Measurements from ENCODE around the gene ETFBKMT.

The ETFBKMT gene, protein sequence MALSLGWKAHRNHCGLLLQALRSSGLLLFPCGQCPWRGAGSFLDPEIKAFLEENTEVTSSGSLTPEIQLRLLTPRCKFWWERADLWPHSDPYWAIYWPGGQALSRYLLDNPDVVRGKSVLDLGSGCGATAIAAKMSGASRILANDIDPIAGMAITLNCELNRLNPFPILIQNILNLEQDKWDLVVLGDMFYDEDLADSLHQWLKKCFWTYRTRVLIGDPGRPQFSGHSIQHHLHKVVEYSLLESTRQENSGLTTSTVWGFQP

DNA sequence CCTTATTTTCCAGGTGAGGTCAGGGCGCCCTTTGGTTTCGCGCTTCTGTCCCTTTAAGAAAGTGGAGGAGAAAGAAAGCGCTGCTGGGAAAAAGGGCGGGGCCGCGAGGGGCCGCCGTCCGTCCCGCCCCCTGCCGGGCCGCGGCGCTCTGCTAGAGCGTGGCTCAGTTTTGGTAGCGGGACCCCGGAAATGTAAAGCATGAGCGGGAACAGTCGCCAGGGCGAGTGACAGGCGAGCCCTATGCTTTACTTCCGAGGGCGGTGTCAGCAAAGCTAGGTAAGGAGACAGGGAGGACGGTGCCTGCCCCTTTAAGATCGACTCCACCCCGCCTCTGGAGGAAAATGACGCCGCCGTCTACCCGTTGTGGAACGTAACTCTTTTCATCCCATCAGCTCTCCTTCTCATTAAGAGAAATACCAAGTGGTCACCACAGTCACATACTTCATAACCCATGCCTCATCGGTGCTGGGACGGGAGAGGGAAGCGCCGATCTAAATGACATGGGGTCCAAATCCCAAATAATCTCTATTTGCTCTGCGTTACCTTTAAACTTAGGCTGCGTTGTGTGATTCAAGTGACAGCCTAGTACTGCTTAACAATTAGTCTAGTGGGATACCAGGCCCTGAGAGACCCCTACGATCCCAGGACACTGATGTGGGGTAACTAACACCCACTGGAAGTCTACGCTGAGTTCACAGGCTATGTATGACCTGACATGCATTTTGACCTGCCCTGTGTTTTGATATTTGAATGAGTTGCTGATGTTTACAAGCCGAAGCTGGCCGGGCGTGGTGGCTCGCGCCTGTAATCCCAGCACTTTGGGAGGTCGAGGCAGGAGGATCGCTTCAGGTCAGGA lies at the start of gene ETFBKMT:
ETFBKMT (plus strand) TSS at position 602 of the 856 bp plus-strand sequence. CDS start 2,266 bp downstream, outside the sequence.
- peak; percentile 68 for DNase-seq (ENCODE audit: low read depth, low spot score)
- peak within 1 kb of the TSS; percentile 93 for H3K27ac ChIP-seq

DNA sequence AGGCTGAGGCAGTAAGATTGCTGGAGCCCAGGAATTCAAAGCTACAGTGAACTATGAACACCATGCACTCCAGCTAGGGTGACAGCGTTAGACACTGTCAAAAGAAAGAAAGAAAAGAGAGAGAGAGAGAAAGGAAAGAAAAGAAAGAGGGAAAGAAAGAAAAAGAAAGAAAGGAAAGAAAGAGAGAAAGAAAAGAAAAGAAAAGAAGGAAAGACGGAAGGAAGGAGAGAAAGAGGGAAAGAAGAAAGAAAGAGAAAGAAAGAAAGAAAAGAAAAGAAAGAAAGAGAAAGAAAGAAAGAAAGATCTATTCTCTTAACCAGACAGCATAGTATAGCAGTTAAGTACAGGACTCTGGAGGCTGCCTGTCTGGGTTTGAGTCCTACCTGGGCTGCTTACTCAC lies 46.7 kb upstream of the ETFBKMT start:
- H3K27ac ChIP-seq = no peak overlapping the region
- DNase-seq (ENCODE audit: low read depth, low spot score) = no peak

DNA sequence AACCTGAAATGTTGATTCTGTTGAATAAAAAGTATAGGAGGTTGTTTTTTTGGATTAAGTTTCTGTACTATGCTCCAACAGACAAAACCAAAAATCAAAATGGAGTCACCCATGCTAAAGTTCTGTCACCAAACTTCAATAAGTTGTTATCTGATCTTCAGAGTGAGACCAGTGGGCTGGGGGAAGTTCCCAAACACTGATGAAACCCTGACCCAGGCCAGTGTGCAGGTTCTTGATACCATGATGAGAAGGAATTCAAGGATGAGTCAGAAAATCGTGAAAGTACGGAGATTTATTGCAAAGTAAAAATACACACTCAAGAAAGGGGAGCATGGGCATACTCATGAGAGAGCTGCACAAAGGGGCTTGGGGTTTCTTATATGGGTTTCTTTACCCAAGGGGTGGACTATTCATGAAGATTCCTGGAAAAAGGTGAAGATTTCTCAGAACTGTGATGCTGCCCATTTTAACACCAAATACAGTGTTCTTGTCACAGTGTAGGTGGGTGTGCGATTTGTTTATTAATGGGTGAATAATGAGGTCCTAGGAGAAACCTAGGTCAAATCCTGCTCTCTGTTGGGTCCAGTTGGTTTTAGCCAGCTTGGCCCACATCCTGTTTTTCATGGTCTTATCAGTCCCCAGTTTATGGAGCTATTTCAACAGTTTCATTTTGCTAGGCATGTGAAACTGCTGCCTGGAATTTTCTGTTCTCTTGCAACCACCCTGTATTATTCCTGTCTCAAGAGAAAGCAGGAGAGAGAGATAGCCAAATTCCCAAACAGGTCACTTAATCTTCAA lies 41.1 kb upstream of the ETFBKMT start:
- DNase-seq (ENCODE audit: low read depth, low spot score) = no peak
- no peak overlapping the region for H3K27ac ChIP-seq

DNA sequence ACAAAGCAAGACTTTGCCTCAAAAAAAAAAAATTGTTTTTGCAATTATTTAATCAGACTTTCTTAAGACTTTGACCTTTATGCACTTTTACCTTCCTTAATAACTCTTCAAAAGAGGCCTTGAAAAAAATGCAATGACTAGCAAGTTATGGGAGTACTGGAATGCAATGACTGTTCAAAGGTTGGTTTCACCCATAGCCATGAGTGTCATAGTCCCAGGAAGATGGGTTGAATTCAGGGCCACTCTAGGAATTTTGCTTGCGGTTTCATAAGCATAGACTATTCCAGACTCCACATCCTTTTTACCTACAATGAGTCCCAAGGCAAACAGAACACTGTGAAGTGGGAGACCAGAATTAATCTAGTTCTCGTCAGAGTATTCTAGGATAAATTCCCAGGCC lies 39.2 kb upstream of the ETFBKMT start:
- H3K27ac ChIP-seq = no peak overlapping the region
- DNase-seq (ENCODE audit: low read depth, low spot score) = no peak

DNA sequence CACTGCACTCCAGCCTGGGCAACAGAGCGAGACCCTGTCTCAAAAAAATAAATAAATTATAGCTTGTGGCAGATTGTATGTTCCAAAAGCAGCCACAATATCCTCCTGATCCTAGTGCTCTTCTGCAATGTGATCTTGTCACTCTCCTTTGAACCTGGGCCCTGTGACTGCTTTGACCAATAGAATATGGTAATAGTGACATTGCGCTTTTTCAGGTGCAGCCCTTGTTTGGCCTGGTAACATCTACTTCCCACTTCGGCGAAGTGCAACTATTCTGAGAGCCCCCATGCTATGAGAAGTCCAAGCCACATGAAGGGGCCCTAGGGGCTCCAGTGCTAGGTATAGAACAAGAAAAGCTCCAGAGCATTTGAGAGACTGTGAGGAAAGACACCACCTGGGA lies 37.5 kb upstream of the ETFBKMT start:
- no peak for DNase-seq (ENCODE audit: low read depth, low spot score)
- H3K27ac ChIP-seq = no peak overlapping the region

DNA sequence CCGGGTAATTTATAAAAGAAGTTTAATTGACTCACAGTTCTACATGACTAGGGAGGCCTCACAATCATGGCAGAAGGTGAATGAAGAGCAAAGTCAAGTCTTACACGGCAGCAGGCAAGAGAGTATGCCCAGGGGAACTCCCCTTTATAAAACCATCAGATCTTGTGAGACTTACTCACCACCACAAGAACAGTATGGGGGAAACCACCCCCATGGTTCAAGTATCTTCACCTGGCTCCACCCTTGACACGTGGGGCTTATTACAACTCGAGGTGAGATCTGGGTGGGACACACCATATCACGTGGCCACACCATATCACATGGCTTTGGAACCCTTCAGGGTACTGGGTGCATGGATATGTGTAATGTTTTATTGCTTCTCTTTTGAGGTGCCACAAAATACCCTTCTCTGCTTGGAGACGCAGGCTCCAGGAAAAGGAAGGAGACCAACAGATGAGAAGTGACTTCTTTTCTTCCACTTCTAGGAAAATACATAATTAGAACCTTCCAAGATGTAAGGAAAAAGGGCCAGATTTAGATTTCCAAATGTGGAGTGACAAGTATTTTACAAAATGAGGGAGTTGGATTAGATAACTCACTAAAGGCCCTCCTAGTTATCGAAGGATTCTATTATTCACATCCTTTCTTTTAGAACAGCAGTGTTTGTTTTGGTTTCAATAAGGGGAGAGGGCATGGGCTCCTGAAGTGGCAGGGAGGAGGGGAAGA lies 33.1 kb upstream of the ETFBKMT start:
- no peak for DNase-seq (ENCODE audit: low read depth, low spot score)
- no peak overlapping the region for H3K27ac ChIP-seq

DNA sequence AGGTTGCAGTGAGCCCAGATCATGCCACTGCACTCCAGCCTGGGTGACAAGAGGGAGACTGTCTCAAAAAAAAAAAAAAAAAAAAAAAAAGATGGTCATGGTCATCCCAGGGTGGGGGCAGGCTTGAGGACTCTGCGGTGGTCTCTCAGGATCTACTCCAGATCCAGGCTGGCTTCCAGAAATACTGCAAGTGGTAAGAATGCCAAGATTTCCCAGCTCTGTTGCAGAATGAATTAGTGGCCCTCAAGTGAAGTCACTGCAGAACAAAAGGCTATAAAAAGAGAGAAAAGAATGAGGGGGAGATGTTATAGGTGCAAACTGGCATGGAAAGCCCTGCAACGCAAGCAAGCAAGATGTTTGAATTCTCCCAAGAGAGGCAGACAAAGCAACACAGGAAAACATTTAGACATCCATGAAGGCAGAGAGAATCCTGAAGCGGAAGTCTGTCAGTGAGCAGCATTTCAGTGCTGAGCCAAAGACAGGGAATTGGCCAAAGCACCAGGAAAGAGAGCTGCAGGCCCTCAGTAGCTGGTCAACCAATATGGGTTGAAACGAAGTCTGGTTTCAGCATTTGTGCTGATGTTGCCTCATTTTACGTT lies 31.9 kb upstream of the ETFBKMT start:
- DNase-seq (ENCODE audit: low read depth, low spot score) = no peak
- H3K27ac ChIP-seq = no peak overlapping the region

DNA sequence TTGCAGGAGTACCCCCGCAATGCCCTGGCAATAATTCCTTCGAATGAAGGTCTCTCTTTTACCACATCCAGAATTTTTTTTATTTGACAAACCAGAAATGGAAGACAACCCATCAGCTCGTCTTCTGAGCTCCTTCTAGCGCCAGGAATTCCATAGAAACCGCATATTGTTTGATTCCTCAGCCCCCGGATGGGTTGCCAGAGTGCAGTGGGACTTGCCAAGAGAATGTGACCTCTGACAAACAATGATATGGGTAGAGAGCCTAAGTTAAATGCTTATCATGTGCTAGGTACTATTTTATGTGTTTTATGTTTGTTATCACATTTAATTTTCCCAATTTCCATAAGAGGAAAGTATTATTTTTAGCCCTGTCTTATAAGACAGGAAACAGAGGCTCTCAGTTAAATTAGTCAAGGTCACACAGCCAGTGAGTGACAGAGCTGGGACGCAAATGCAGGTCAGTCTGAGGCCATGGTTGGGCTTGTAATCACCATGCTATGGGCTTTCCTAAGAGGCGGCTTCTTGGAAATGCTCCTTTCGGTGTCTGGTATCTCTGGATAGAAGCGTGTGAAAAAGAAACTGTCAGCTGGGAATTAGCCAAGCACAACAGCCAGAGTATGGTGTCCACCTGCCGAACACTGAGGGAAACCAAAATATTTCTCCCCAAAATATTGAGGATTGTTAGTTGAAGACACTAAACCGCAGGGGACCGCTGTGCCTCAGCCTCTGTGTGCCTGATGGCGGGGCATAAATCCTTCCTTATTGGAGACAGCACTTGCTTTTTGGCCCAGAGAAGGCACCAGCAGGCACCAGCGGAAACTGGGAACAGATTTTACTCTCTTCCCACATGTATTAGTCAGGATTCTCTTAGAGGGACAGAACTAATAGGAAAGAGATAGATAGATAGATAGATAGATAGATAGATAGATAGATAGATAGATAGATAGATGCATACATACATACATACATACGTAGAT lies 29.4 kb upstream of the ETFBKMT start:
- no peak for DNase-seq (ENCODE audit: low read depth, low spot score)
- no peak overlapping the region for H3K27ac ChIP-seq

DNA sequence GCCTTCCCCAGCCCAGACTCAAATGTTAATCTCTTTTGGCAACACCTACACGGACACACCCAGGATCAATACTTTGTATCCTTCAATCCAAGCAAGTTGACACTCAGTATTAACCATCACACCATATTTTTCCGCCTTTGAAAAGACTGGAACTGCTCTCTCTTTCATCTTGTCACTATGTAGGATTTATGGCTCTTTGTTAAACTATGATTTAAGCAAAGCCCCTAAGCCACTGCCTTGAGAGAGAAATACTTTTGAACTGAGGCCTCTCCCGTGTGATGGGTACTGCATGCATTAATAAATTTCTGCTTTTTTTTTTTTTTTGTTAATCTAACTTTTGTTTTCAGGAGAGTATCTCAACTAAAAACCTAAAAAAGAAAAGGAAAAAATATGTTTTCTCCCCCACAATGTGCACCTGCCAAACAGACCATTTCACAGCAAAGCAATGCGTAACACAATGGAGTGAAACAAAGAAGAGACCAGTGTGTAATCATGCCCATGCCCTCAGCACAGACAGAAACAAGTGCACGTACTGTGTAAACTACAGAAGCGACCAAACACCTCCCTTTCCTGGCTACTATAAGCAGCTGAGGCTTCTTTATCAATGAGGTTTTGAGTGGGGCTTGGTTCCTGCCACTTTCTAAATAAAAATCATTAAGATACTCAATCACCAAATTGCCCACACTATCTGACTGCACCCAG lies 28.3 kb upstream of the ETFBKMT start:
- DNase-seq (ENCODE audit: low read depth, low spot score) = no peak
- no peak overlapping the region for H3K27ac ChIP-seq

DNA sequence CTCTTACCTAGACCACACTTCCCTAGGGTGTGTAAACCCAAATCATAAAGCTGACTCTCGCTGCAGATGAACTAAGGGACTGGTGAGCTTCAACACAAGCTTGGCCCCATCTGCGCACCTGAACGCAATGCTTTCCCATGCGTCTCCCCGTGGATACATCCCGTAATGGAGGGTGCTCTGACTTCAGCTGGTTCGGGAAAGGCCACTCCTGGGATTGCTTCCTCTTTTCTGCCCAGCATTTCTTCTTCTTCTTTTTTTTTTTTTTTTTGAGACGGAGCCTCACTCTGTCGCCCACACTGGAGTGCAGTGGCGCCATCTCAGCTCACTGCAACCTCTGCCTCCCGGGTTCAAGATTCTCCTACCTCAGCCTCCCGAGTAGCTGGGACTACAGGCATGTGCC lies 27.7 kb upstream of the ETFBKMT start:
- H3K27ac ChIP-seq = no peak overlapping the region
- DNase-seq (ENCODE audit: low read depth, low spot score) = no peak

DNA sequence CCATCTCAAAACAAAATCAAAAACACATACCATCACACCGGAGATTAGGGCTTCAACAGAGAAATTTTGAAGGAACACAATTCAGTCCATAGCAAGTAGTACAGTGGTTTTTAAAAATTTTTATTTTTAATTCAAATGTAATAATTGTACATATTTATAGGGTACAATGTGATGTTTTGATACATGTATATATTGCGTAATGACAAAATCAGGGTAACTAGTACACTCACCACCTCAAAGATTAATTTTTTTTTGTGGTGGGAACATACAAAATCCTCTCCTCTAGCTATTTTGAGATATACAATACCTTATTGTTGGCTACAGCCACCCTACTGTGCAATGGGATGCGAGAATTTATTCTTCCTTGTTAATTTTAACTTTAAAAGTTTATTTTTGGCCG lies 26.0 kb upstream of the ETFBKMT start:
- no peak overlapping the region for H3K27ac ChIP-seq
- no peak for DNase-seq (ENCODE audit: low read depth, low spot score)

DNA sequence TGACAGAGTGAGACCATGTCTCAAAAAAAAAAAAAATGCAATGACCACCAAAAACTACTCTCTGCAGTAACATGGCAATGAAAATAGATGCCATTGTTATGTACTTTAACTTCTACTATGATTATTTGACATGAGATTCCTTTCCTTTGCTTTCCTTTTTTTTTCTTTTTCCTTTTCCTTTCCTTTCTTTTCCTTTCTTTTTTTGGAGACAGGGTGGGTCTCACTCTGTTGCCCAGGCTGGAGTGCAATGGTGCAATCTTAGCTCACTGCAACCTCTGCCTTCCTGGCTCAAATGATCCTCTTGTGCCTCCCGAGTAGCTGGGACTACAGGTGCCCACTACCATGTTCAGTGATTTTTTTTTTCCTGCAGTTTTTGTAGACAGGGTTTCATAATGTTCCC lies 24.9 kb upstream of the ETFBKMT start:
- no peak for DNase-seq (ENCODE audit: low read depth, low spot score)
- H3K27ac ChIP-seq = no peak overlapping the region

DNA sequence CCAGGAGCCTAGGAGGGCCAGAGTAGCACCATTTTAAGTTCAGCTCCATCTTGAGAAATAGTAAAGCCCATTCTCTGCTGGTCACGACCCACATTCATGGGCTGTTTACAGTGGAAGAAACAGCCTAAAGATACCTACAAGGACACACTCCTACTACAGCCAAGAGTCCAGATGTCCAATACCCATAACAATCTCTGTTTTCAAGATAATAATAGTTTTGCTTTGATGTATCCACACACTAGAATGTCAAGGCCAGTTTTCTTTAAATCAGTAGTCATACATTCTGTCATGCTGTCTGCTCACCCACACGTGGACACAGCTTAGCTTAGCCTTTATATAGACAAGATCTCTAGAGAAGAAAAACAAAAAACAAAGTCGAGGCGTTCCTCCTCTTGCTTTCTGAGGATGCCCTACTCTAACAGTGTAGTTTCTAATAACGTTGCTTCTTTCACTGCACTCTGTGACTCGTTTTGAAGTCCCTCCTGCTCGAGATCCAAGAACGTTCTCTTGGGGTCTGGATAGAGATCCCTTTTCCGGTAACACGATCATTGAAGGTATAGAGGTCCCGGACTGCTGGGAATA lies 17.9 kb upstream of the ETFBKMT start:
- no peak overlapping the region for H3K27ac ChIP-seq

DNA sequence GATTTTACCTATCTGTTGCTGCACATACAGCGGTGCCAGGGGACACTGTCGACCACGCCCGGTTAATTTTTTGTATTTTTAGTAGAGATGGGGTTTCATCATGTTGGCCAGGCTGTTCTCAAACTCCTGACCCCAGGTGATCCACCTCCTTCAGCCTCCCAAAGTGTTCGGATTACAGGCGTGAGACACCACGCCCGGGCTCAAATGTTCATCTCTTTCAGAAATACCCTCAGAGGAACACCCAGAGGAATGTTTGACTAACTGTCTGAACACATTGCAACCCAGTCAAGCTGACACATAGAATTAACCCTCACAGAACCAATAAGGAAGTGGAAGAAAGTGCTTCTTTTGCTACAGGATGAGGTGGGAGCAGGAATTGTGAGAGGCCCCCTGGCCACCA lies 15.0 kb upstream of the ETFBKMT start:
- DNase-seq (ENCODE audit: low read depth, low spot score) = no peak
- no peak overlapping the region for H3K27ac ChIP-seq

More for the DNA sequence above, 17.9 kb upstream of the ETFBKMT start:
- DNase-seq (ENCODE audit: low read depth, low spot score) = no peak

DNA sequence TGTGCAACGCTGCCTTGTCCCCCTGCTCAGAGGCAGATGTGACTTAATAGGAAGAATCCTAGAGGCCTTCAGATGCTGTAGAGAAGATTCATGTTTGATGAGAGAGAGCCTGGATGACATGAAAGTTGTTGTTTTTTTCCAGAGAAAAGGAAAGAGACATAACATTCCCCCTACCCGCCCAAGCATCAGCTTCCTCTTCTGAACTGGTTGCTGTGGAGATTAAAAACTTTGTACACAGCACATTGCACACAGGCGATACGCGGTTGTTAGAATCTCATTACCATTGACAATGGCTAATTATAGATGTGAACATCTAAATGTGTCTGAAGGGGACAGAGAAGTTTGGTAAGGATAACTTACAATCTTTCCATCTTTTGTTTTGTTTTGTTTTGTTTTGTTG lies 13.6 kb upstream of the ETFBKMT start:
- H3K27ac ChIP-seq = no peak overlapping the region
- DNase-seq (ENCODE audit: low read depth, low spot score) = no peak

DNA sequence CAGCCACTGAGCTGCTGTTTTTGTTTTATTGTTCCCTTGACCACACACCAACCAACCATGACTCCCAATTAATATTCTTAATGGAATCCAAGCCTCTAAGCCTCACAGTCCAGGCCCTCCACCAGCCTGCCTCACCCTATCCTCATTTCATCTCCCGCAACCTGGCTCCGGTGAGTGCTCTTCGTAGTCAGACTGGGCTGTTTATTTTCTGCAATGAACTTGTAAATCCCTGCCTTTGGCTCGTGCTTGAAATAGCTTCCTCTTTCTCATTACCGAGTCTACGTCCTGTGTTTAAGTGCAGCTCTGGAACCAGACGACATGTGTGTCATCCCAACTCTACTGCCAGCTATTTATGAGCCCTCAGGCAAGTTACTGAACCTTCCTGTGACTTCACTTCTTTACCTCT lies 12.4 kb upstream of the ETFBKMT start:
- H3K27ac ChIP-seq = peak overlapping the region; percentile 59
- peak; percentile 56 for DNase-seq (ENCODE audit: low read depth, low spot score)

DNA sequence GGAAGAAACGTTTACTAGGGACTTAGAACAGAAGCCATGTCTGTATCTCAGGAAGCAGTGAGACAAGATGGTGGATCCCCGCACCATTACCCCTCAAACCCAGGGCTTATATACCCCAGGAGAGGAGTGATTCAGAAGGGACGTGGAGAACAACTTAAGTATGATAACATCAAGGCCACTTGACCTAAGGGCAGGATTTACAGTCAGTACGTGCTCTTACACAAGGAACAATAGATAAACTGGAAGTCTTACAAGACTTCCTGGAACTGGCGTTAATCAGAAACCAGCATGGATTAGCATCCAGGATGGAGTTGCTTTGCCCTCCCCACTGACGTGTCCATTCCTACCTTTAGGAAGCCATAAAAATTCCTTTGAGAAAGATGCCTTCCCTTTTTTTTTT lies 8.6 kb upstream of the ETFBKMT start:
- no peak for DNase-seq (ENCODE audit: low read depth, low spot score)

More for the DNA sequence above, 8.6 kb upstream of the ETFBKMT start:
- peak overlapping the region; percentile 31 for H3K27ac ChIP-seq

Data from epithelial cell of prostate (primary cell).